Keratinocyte (primary cell): Measurements from ENCODE around the gene CMTR1. TPM values are rescaled to one million over a fixed set of nuclear protein-coding genes. Genes with fewer than 3 reads are reported as not detected.

Source experiments
- DNase-seq: peaks from one replicate; pipeline ENCODE4 v3.0.0-alpha.2; 2011; ENCODE audit warnings: low read depth, missing footprints, low spot score
- FAIRE-seq: peaks from 2 replicates; lab custom pipeline; 2011; peaks lifted over from hg19 to GRCh38; lab: Jason Lieb, UNC
- H2AFZ ChIP-seq: 2 replicates; pipeline ENCODE4 v1.6.0; 2012; ENCODE audit warnings: low read length, control low read depth, inconsistent platforms; ENCODE audit not compliant: control insufficient read depth
- H3K27ac ChIP-seq: 2 replicates; pipeline ENCODE4 v1.5.1; 2011; ENCODE audit warnings: low read length; ENCODE audit not compliant: control insufficient read depth, insufficient read depth
- H3K27me3 ChIP-seq: 3 replicates; pipeline ENCODE4 v1.6.0; 2011; ENCODE audit warnings: low read length; ENCODE audit not compliant: control insufficient read depth, insufficient read depth; ENCODE audit errors: extremely low read depth
- H3K36me3 ChIP-seq, 2 experiments: 2 replicates in 1 of 2; 3 replicates in 1 of 2; pipeline ENCODE4 v1.5.1; 2011; ENCODE audit warnings: low read length in 2 of 2, mild to moderate bottlenecking in 1 of 2; ENCODE audit not compliant: control insufficient read depth in 2 of 2, insufficient read depth in 2 of 2; ENCODE audit errors: extremely low read depth in 1 of 2
- H3K4me1 ChIP-seq: 3 replicates; pipeline ENCODE4 v1.5.1; 2011; ENCODE audit warnings: low read length; ENCODE audit not compliant: control insufficient read depth, insufficient read depth; ENCODE audit errors: extremely low read depth
- H3K4me2 ChIP-seq: 3 replicates; pipeline ENCODE4 v1.6.0; 2011; ENCODE audit warnings: low read depth, low read length; ENCODE audit not compliant: control insufficient read depth, insufficient read depth; ENCODE audit errors: extremely low read depth
- H3K4me3 ChIP-seq, 3 experiments: fragments of 200-600 bp in 1 of 3; sonication (generic) in 1 of 3; 2 replicates in 2 of 3; 3 replicates in 1 of 3; pipeline ENCODE4 v1.5.1; 2011 to 2016; ENCODE audit warnings: low read length in 3 of 3, mild to moderate bottlenecking in 3 of 3, control low read depth in 2 of 3, inconsistent platforms in 1 of 3, low read depth in 1 of 3, mixed read lengths in 1 of 3, mixed run types in 1 of 3, moderate library complexity in 1 of 3; ENCODE audit not compliant: control insufficient read depth in 2 of 3, insufficient read depth in 2 of 3; ENCODE audit errors: extremely low read depth in 1 of 3
- H3K79me2 ChIP-seq: 2 replicates; pipeline ENCODE4 v1.6.0; 2012; ENCODE audit warnings: low read length; ENCODE audit not compliant: control insufficient read depth, insufficient read depth
- H3K9ac ChIP-seq: 3 replicates; pipeline ENCODE4 v1.6.0; 2011; ENCODE audit warnings: low read length; ENCODE audit not compliant: control insufficient read depth, insufficient read depth; ENCODE audit errors: extremely low read depth
- H3K9me1 ChIP-seq: 3 replicates; pipeline ENCODE4 v1.6.0; 2011; ENCODE audit warnings: low read length; ENCODE audit not compliant: control insufficient read depth, insufficient read depth; ENCODE audit errors: extremely low read depth
- H3K9me3 ChIP-seq: 2 replicates; pipeline ENCODE4 v1.5.1; 2012; ENCODE audit warnings: low read depth, low read length; ENCODE audit not compliant: control insufficient read depth
- H4K20me1 ChIP-seq: 3 replicates; pipeline ENCODE4 v1.6.0; 2011; ENCODE audit warnings: low read length; ENCODE audit not compliant: control insufficient read depth, insufficient read depth; ENCODE audit errors: extremely low read depth
- EZH2 ChIP-seq: IDR thresholded peaks from one replicate; pipeline ENCODE4 v1.6.1; 2012; ENCODE audit warnings: inconsistent platforms, mild to moderate bottlenecking, low read length, moderate library complexity
- dilution Hi-C: fragments of 300-500 bp; cut with MboI; formaldehyde crosslinking; loops from one replicate; pipeline ENCODE4 v1.7.0; 2020; ENCODE audit warnings: low sequenced_read_pairs; ENCODE audit not compliant: extremely low pct_ligation_motif_present
- polyA plus RNA-seq, 5 experiments: library from polyadenylated mRNA; depleted of rRNA in 3 of 5; stranded (reverse) in 3 of 5; stranded (forward) in 1 of 5; unstranded in 1 of 5; fragments of >200 nt; gene quantifications; 1 replicate in 1 of 5; 2 replicates in 3 of 5; 3 replicates in 1 of 5; pipeline versions ENCODE4 v1.2.1 to v1.2.3, GENCODE V29; 2011 to 2012; ENCODE audit warnings: missing spikeins in 2 of 5, low read depth in 1 of 5, low replicate concordance in 1 of 5
- TF ChIP-seq, protein P1 (sequence below), 3 experiments: IDR thresholded peaks in 1 of 3; conservative IDR thresholded peaks in 1 of 3; optimal IDR thresholded peaks in 1 of 3; 2 replicates in 2 of 3; 3 replicates in 1 of 3; pipeline versions ENCODE3 to v1.5.1; 2011; ENCODE audit warnings: low read length in 3 of 3, mild to moderate bottlenecking in 3 of 3, moderate library complexity in 2 of 3, control low read depth in 1 of 3, inconsistent platforms in 1 of 3; ENCODE audit not compliant: insufficient read depth in 2 of 3; ENCODE audit errors: extremely low read depth in 1 of 3

The CMTR1 gene
- polyA plus RNA-seq, 1 donor (not counting 4 experiments of a cell fraction or from before 2014, with no cell fraction given) = 24.6 TPM

DNA sequence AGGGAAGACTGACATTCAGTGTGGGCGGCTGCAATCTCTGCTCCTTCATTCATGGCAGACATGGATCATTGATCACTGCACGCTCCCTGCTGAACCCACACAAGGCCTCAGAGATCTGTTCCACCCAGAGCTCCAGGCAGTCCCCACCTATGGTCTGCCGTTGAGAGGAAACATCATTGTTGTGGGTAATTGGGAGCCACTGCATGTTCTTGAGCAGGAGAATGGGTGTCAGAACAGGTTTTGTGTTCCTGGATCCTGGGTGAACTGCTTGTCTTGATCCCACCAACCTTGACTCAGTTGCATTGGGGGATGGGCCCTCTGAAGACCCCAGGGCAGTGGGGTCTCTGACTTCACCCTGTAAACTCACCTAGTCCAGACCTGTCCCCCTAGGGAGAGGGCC is 89.8 kb downstream of the CMTR1 start:
- Histone ChIP-seq H3K4me1 (no peaks in the 10 kb centered on the region), H3K9ac (no peak overlapping the region), H3K27ac (no peak overlapping the region), H2AFZ (no peak overlapping the region), H3K79me2 (no peaks in the 10 kb centered on the region), H3K4me2 (no peak overlapping the region), H4K20me1 (no peaks in the 10 kb centered on the region), H3K9me1 (no peaks in the 10 kb centered on the region), H3K9me3 (no peaks in the 10 kb centered on the region), H3K36me3 (no peaks in the 10 kb centered on the region), H3K27me3 (peaks cover 8% of the 10 kb centered on the region), H3K4me3 (no peak overlapping the region)
- FAIRE-seq = no peak
- DNase-seq = no peak
- no peak for TF ChIP-seq EZH2
- TF ChIP-seq, protein P1, sequence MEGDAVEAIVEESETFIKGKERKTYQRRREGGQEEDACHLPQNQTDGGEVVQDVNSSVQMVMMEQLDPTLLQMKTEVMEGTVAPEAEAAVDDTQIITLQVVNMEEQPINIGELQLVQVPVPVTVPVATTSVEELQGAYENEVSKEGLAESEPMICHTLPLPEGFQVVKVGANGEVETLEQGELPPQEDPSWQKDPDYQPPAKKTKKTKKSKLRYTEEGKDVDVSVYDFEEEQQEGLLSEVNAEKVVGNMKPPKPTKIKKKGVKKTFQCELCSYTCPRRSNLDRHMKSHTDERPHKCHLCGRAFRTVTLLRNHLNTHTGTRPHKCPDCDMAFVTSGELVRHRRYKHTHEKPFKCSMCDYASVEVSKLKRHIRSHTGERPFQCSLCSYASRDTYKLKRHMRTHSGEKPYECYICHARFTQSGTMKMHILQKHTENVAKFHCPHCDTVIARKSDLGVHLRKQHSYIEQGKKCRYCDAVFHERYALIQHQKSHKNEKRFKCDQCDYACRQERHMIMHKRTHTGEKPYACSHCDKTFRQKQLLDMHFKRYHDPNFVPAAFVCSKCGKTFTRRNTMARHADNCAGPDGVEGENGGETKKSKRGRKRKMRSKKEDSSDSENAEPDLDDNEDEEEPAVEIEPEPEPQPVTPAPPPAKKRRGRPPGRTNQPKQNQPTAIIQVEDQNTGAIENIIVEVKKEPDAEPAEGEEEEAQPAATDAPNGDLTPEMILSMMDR (optimal IDR thresholded peaks at IDR 0.05 in 1 of 3, IDR thresholded peaks at IDR 0.05 in 1 of 3, conservative IDR thresholded peaks at IDR 0.05 in 1 of 3; ENCODE audit: extremely low read depth in 1 of 3, insufficient read depth in 2 of 3, low read length in 3 of 3) = no peak
- dilution Hi-C loops = no loop called here

DNA sequence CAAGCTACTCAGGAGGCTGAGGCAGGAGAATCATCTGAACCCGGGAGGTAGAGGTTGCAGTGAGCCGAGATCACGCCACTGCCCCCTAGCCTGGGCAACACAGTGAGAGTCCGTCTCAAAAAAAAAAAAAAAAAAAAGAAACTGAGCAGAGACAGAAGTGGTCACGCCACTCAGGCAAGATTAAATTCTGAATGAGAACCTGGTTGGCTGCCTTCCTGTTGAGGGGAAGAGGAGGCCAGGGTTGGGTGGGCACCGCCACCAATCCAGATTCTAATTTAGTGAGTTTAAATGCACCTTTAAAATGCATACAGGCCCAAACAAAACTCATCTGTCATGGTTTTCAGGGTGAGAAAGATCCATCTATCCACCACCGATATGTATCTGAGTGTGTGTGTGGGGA is 90.4 kb downstream of the CMTR1 start:
- Histone ChIP-seq H3K4me3 (no peak overlapping the region), H3K27ac (no peak overlapping the region), H4K20me1 (no peaks in the 10 kb centered on the region), H3K9me3 (no peaks in the 10 kb centered on the region), H2AFZ (no peak overlapping the region), H3K4me2 (no peak overlapping the region), H3K79me2 (no peaks in the 10 kb centered on the region), H3K4me1 (peaks cover 3% of the 10 kb centered on the region), H3K9me1 (no peaks in the 10 kb centered on the region), H3K9ac (no peak overlapping the region), H3K36me3 (no peaks in the 10 kb centered on the region), H3K27me3 (peaks cover 8% of the 10 kb centered on the region)
- dilution Hi-C loops = no loop called here
- DNase-seq = no peak
- FAIRE-seq = no peak
- no peak for TF ChIP-seq EZH2
- TF ChIP-seq, protein P1 (optimal IDR thresholded peaks at IDR 0.05 in 1 of 3, IDR thresholded peaks at IDR 0.05 in 1 of 3, conservative IDR thresholded peaks at IDR 0.05 in 1 of 3; ENCODE audit: extremely low read depth in 1 of 3, insufficient read depth in 2 of 3, low read length in 3 of 3) = no peak
